ENCODE results near the gene UNKL.

GRCh38 chr16:1433756-1434155 is 19.3 kb upstream of the UNKL start:
- no peak for TF ChIP-seq CTCF (IDR thresholded peaks at IDR 0.05 in 4 of 5, conservative IDR thresholded peaks at IDR 0.05 in 1 of 5)
- TF ChIP-seq POLR2A (IDR thresholded peaks at IDR 0.05) = no peak
